ENCODE data around the gene TNNC1. TPM values are rescaled to one million over a fixed set of nuclear protein-coding genes. Genes with fewer than 3 reads are reported as not detected.

The TNNC1 gene
- total RNA-seq, 1 experiment from 2014 or later, result 16.5 TPM

GRCh38 chr3:52401551-52401950 is 52.3 kb downstream of the TNNC1 start:
- no peak for DNase-seq (ENCODE audit: low spot score)

Other genes starting within 250 kb of the TNNC1 start
- not detected in 2 replicates for gene TLR9, start 228.4 kb downstream of the TNNC1 start, total RNA-seq (2014; rRNA removed; shearing (Covaris generic))
- 93.0 and 94.6 TPM in 2 replicates for gene TWF2, start 214.9 kb downstream of the TNNC1 start, total RNA-seq (2014; rRNA removed; shearing (Covaris generic))
- gene PPM1M, start 208.3 kb downstream of the TNNC1 start, total RNA-seq (2014; rRNA removed; shearing (Covaris generic)), result 15.6 and 19.5 TPM in 2 replicates
- gene WDR82, start 175.4 kb downstream of the TNNC1 start, total RNA-seq (2014; rRNA removed; shearing (Covaris generic)), result 42.0 and 46.2 TPM in 2 replicates
- 5.4 and 6.8 TPM in 2 replicates for gene GLYCTK, start 166.2 kb downstream of the TNNC1 start, total RNA-seq (2014; rRNA removed; shearing (Covaris generic))
- 0.69 and 3.1 TPM in 2 replicates for gene DNAH1, start 137.7 kb downstream of the TNNC1 start, total RNA-seq (2014; rRNA removed; shearing (Covaris generic))
- 84.6 and 122 TPM in 2 replicates for gene BAP1, start 44.0 kb downstream of the TNNC1 start, total RNA-seq (2014; rRNA removed; shearing (Covaris generic))
- 14.2 and 15.6 TPM in 2 replicates for gene PHF7, start 43.4 kb downstream of the TNNC1 start, total RNA-seq (2014; rRNA removed; shearing (Covaris generic))
- gene SEMA3G, start 8.9 kb downstream of the TNNC1 start, total RNA-seq (2014; rRNA removed; shearing (Covaris generic)), result 0.05 and 0.07 TPM in 2 replicates
- gene NISCH, start 1.6 kb upstream of the TNNC1 start, total RNA-seq (2014; rRNA removed; shearing (Covaris generic)), result 25.7 and 46.1 TPM in 2 replicates
- gene STAB1, start 41.3 kb upstream of the TNNC1 start, total RNA-seq (2014; rRNA removed; shearing (Covaris generic)), result 0.12 TPM in 1 of 2 replicates, not detected in the other
- gene NT5DC2, start 79.8 kb upstream of the TNNC1 start, total RNA-seq (2014; rRNA removed; shearing (Covaris generic)), result 65.6 and 92.3 TPM in 2 replicates
- gene UQCC5, start 82.6 kb upstream of the TNNC1 start, total RNA-seq (2014; rRNA removed; shearing (Covaris generic)), result 17.1 and 47.0 TPM in 2 replicates
- 47.6 and 53.4 TPM in 2 replicates for gene PBRM1, start 231.9 kb upstream of the TNNC1 start, total RNA-seq (2014; rRNA removed; shearing (Covaris generic))
- gene GNL3, start 232.0 kb upstream of the TNNC1 start, total RNA-seq (2014; rRNA removed; shearing (Covaris generic)), result 120 and 188 TPM in 2 replicates